DOHH2 (cell line): ENCODE data around the gene SORBS2.

Source experiments
- H3F3A ChIP-seq: fragments of 200-600 bp; sonication (generic), shearing (Covaris generic); 2 replicates; pipeline ENCODE4 v1.6.0; 2016; ENCODE audit warnings: antibody characterized with exemption, mild to moderate bottlenecking; ENCODE audit not compliant: control insufficient read depth, insufficient read depth
- H3K27ac ChIP-seq: fragments of 200-600 bp; sonication (generic); 2 replicates; pipeline ENCODE4 v1.5.1; 2014; ENCODE audit warnings: low read depth, mild to moderate bottlenecking, low read length, moderate library complexity
- H3K27me3 ChIP-seq: fragments of 200-600 bp; sonication (generic); 2 replicates; pipeline ENCODE4 v1.6.1; 2014; ENCODE audit warnings: mild to moderate bottlenecking, low read length, mixed read lengths; ENCODE audit not compliant: control insufficient read depth
- H3K36me3 ChIP-seq: fragments of 200-600 bp; sonication (generic); 2 replicates; pipeline ENCODE4 v1.6.1; 2014; ENCODE audit warnings: mild to moderate bottlenecking, low read length, moderate library complexity, mixed read lengths; ENCODE audit not compliant: control insufficient read depth
- H3K4me1 ChIP-seq: fragments of 200-600 bp; sonication (generic); 2 replicates; pipeline ENCODE4 v1.6.1; 2014; ENCODE audit warnings: mild to moderate bottlenecking, low read length, mixed read lengths; ENCODE audit not compliant: control insufficient read depth
- H3K4me2 ChIP-seq: fragments of 200-600 bp; sonication (generic); 2 replicates; pipeline ENCODE4 v1.6.0; 2014; ENCODE audit warnings: mild to moderate bottlenecking, low read length, moderate library complexity
- H3K4me3 ChIP-seq: fragments of 200-600 bp; sonication (generic); 2 replicates; pipeline ENCODE4 v1.5.1; 2014; ENCODE audit warnings: mild to moderate bottlenecking, low read length, mixed read lengths
- H3K79me2 ChIP-seq: fragments of 200-600 bp; sonication (generic); 2 replicates; pipeline ENCODE4 v1.6.1; 2014; ENCODE audit warnings: mild to moderate bottlenecking, low read length, mixed read lengths; ENCODE audit not compliant: control insufficient read depth
- H3K9me2 ChIP-seq: fragments of 200-600 bp; sonication (generic); replicated peaks from 2 replicates; pipeline ENCODE4 v1.6.1; 2014; ENCODE audit warnings: mild to moderate bottlenecking, low read length, mixed read lengths; ENCODE audit not compliant: control insufficient read depth
- H3K9me3 ChIP-seq: fragments of 200-600 bp; sonication (generic); 2 replicates; pipeline ENCODE4 v1.6.1; 2014; ENCODE audit warnings: antibody characterized with exemption, low read length, mixed read lengths; ENCODE audit not compliant: control insufficient read depth, insufficient read depth
- H4K20me1 ChIP-seq: fragments of 200-600 bp; sonication (generic); 2 replicates; pipeline ENCODE4 v1.6.0; 2014; ENCODE audit warnings: low read depth, mild to moderate bottlenecking, antibody characterized with exemption, low read length, moderate library complexity; ENCODE audit not compliant: control insufficient read depth, insufficient read depth
- CTCF ChIP-seq: fragments of 200-600 bp; sonication (generic); IDR thresholded peaks from one replicate; pipeline ENCODE4 v1.5.1; 2014; ENCODE audit warnings: antibody characterized with exemption, mild to moderate bottlenecking, low read depth, low read length; ENCODE audit not compliant: poor library complexity, severe bottlenecking
- EZH2phosphoT487 ChIP-seq: fragments of 200-600 bp; sonication (generic); IDR thresholded peaks from 2 replicates; pipeline ENCODE4 v1.6.1; 2017; ENCODE audit warnings: borderline replicate concordance, mild to moderate bottlenecking, antibody characterized with exemption, low read length, moderate library complexity, mixed read lengths

Gene SORBS2

GRCh38 chr4:185679523-185679922 lies 132.5 kb downstream of the SORBS2 start:
- no peak for TF ChIP-seq CTCF
- no peak for TF ChIP-seq EZH2phosphoT487
- Histone ChIP-seq H3F3A (no peaks in the 10 kb centered on the region), H3K79me2 (no peaks in the 10 kb centered on the region), H3K4me2 (no peak overlapping the region), H4K20me1 (no peaks in the 10 kb centered on the region), H3K36me3 (no peaks in the 10 kb centered on the region), H3K27me3 (no peaks in the 10 kb centered on the region; the same call in 1 of the 2 replicates), H3K27ac (no peak overlapping the region), H3K9me3 (no peaks in the 10 kb centered on the region), H3K9me2 (no peaks in the 10 kb centered on the region), H3K4me3 (no peak overlapping the region), H3K4me1 (no peaks in the 10 kb centered on the region)

- no peaks in the 10 kb centered on the region for H3K4me1 ChIP-seq
- no peak overlapping the region for H3K27ac ChIP-seq
- no peaks in the 10 kb centered on the region; the same call in 1 of the 2 replicates for H3K27me3 ChIP-seq
- H3K9me2 ChIP-seq = no peaks in the 10 kb centered on the region
- TF ChIP-seq EZH2phosphoT487 (no peak), CTCF (no peak)
- no peaks in the 10 kb centered on the region for H3K36me3 ChIP-seq
- no peaks in the 10 kb centered on the region for H4K20me1 ChIP-seq
- no peak overlapping the region for H3K4me2 ChIP-seq
- no peaks in the 10 kb centered on the region for H3K79me2 ChIP-seq
- no peaks in the 10 kb centered on the region for H3F3A ChIP-seq
- no peak overlapping the region for H3K4me3 ChIP-seq
- no peaks in the 10 kb centered on the region for H3K9me3 ChIP-seq
These were observed 134.2 kb downstream of the SORBS2 start for GRCh38 chr4:185677637-185678314.

GRCh38 chr4:185672618-185673017 lies 139.4 kb downstream of the SORBS2 start:
- H3K79me2 ChIP-seq = no peaks in the 10 kb centered on the region
- no peak overlapping the region for H3K27ac ChIP-seq
- no peak overlapping the region for H3K4me3 ChIP-seq
- H3K9me2 ChIP-seq = no peaks in the 10 kb centered on the region
- no peak overlapping the region for H3K4me2 ChIP-seq
- H3K27me3 ChIP-seq = no peaks in the 10 kb centered on the region; the same call in 1 of the 2 replicates
- no peak for TF ChIP-seq EZH2phosphoT487
- TF ChIP-seq CTCF = no peak
- no peaks in the 10 kb centered on the region for H3K9me3 ChIP-seq
- no peaks in the 10 kb centered on the region for H3K4me1 ChIP-seq
- no peaks in the 10 kb centered on the region for H4K20me1 ChIP-seq
- no peaks in the 10 kb centered on the region for H3K36me3 ChIP-seq
- H3F3A ChIP-seq = no peaks in the 10 kb centered on the region
